Keratinocyte (primary cell): Measurements from ENCODE around the gene CUX1. TPM values are rescaled to one million over a fixed set of nuclear protein-coding genes. Genes with fewer than 3 reads are reported as not detected.

Experiments used
- DNase-seq: peaks from one replicate; pipeline ENCODE4 v3.0.0-alpha.2; 2011; ENCODE audit warnings: low read depth, missing footprints, low spot score
- FAIRE-seq: peaks from 2 replicates; lab custom pipeline; 2011; peaks lifted over from hg19 to GRCh38; lab: Jason Lieb, UNC
- H2AFZ ChIP-seq: 2 replicates; pipeline ENCODE4 v1.6.0; 2012; ENCODE audit warnings: low read length, control low read depth, inconsistent platforms; ENCODE audit not compliant: control insufficient read depth
- H3K27ac ChIP-seq: 2 replicates; pipeline ENCODE4 v1.5.1; 2011; ENCODE audit warnings: low read length; ENCODE audit not compliant: control insufficient read depth, insufficient read depth
- H3K27me3 ChIP-seq: 3 replicates; pipeline ENCODE4 v1.6.0; 2011; ENCODE audit warnings: low read length; ENCODE audit not compliant: control insufficient read depth, insufficient read depth; ENCODE audit errors: extremely low read depth
- H3K36me3 ChIP-seq, 2 experiments: 2 replicates in 1 of 2; 3 replicates in 1 of 2; pipeline ENCODE4 v1.5.1; 2011; ENCODE audit warnings: low read length in 2 of 2, mild to moderate bottlenecking in 1 of 2; ENCODE audit not compliant: control insufficient read depth in 2 of 2, insufficient read depth in 2 of 2; ENCODE audit errors: extremely low read depth in 1 of 2
- H3K4me1 ChIP-seq: 3 replicates; pipeline ENCODE4 v1.5.1; 2011; ENCODE audit warnings: low read length; ENCODE audit not compliant: control insufficient read depth, insufficient read depth; ENCODE audit errors: extremely low read depth
- H3K4me2 ChIP-seq: 3 replicates; pipeline ENCODE4 v1.6.0; 2011; ENCODE audit warnings: low read depth, low read length; ENCODE audit not compliant: control insufficient read depth, insufficient read depth; ENCODE audit errors: extremely low read depth
- H3K4me3 ChIP-seq, 3 experiments: fragments of 200-600 bp in 1 of 3; sonication (generic) in 1 of 3; 2 replicates in 2 of 3; 3 replicates in 1 of 3; pipeline ENCODE4 v1.5.1; 2011 to 2016; ENCODE audit warnings: low read length in 3 of 3, mild to moderate bottlenecking in 3 of 3, control low read depth in 2 of 3, inconsistent platforms in 1 of 3, low read depth in 1 of 3, mixed read lengths in 1 of 3, mixed run types in 1 of 3, moderate library complexity in 1 of 3; ENCODE audit not compliant: control insufficient read depth in 2 of 3, insufficient read depth in 2 of 3; ENCODE audit errors: extremely low read depth in 1 of 3
- H3K79me2 ChIP-seq: 2 replicates; pipeline ENCODE4 v1.6.0; 2012; ENCODE audit warnings: low read length; ENCODE audit not compliant: control insufficient read depth, insufficient read depth
- H3K9ac ChIP-seq: 3 replicates; pipeline ENCODE4 v1.6.0; 2011; ENCODE audit warnings: low read length; ENCODE audit not compliant: control insufficient read depth, insufficient read depth; ENCODE audit errors: extremely low read depth
- H3K9me1 ChIP-seq: 3 replicates; pipeline ENCODE4 v1.6.0; 2011; ENCODE audit warnings: low read length; ENCODE audit not compliant: control insufficient read depth, insufficient read depth; ENCODE audit errors: extremely low read depth
- H3K9me3 ChIP-seq: 2 replicates; pipeline ENCODE4 v1.5.1; 2012; ENCODE audit warnings: low read depth, low read length; ENCODE audit not compliant: control insufficient read depth
- H4K20me1 ChIP-seq: 3 replicates; pipeline ENCODE4 v1.6.0; 2011; ENCODE audit warnings: low read length; ENCODE audit not compliant: control insufficient read depth, insufficient read depth; ENCODE audit errors: extremely low read depth
- CTCF ChIP-seq, 3 experiments: IDR thresholded peaks in 1 of 3; conservative IDR thresholded peaks in 1 of 3; optimal IDR thresholded peaks in 1 of 3; 2 replicates in 2 of 3; 3 replicates in 1 of 3; pipeline versions ENCODE3 to v1.5.1; 2011; ENCODE audit warnings: low read length in 3 of 3, mild to moderate bottlenecking in 3 of 3, moderate library complexity in 2 of 3, control low read depth in 1 of 3, inconsistent platforms in 1 of 3; ENCODE audit not compliant: insufficient read depth in 2 of 3; ENCODE audit errors: extremely low read depth in 1 of 3
- EZH2 ChIP-seq: IDR thresholded peaks from one replicate; pipeline ENCODE4 v1.6.1; 2012; ENCODE audit warnings: inconsistent platforms, mild to moderate bottlenecking, low read length, moderate library complexity
- dilution Hi-C: fragments of 300-500 bp; cut with MboI; formaldehyde crosslinking; loops from one replicate; pipeline ENCODE4 v1.7.0; 2020; ENCODE audit warnings: low sequenced_read_pairs; ENCODE audit not compliant: extremely low pct_ligation_motif_present
- polyA plus RNA-seq, 5 experiments: library from polyadenylated mRNA; depleted of rRNA in 3 of 5; stranded (reverse) in 3 of 5; stranded (forward) in 1 of 5; unstranded in 1 of 5; fragments of >200 nt; gene quantifications; 1 replicate in 1 of 5; 2 replicates in 3 of 5; 3 replicates in 1 of 5; pipeline versions ENCODE4 v1.2.1 to v1.2.3, GENCODE V29; 2011 to 2012; ENCODE audit warnings: missing spikeins in 2 of 5, low read depth in 1 of 5, low replicate concordance in 1 of 5

The CUX1 gene
- polyA plus RNA-seq, 1 donor (not counting 4 experiments of a cell fraction or from before 2014, with no cell fraction given): 18.3 TPM

- no peak for FAIRE-seq
- Histone ChIP-seq H3K9me3 (no peaks in the 10 kb centered on the region), H3K9ac (no peak overlapping the region), H4K20me1 (no peaks in the 10 kb centered on the region), H3K4me2 (no peak overlapping the region), H3K36me3 (no peaks in the 10 kb centered on the region), H2AFZ (no peak overlapping the region), H3K9me1 (peaks cover 2% of the 10 kb centered on the region), H3K79me2 (no peaks in the 10 kb centered on the region), H3K4me3 (no peak overlapping the region), H3K27ac (no peak overlapping the region), H3K4me1 (peaks cover 7% of the 10 kb centered on the region), H3K27me3 (no peaks in the 10 kb centered on the region)
- dilution Hi-C loops: no loop called here
- TF ChIP-seq EZH2 (no peak), CTCF (optimal IDR thresholded peaks at IDR 0.05 in 1 of 3, IDR thresholded peaks at IDR 0.05 in 1 of 3, conservative IDR thresholded peaks at IDR 0.05 in 1 of 3; ENCODE audit: extremely low read depth in 1 of 3, insufficient read depth in 2 of 3, low read length in 3 of 3) (no peak)
- no peak for DNase-seq
Observed at GRCh38 chr7:102045681-102046372, 228.4 kb downstream of the CUX1 start.

- DNase-seq: no peak
- H3K9me3 ChIP-seq: no peaks in the 10 kb centered on the region
- no peaks in the 10 kb centered on the region for H4K20me1 ChIP-seq
- no peaks in the 10 kb centered on the region for H3K79me2 ChIP-seq
- H3K9ac ChIP-seq: no peak overlapping the region
- H3K9me1 ChIP-seq: peaks cover 2% of the 10 kb centered on the region
- FAIRE-seq: no peak
- dilution Hi-C loops: no loop called here
- H3K4me1 ChIP-seq: peaks cover 15% of the 10 kb centered on the region
- H2AFZ ChIP-seq: no peak overlapping the region
- TF ChIP-seq EZH2 (no peak), CTCF (optimal IDR thresholded peaks at IDR 0.05 in 1 of 3, IDR thresholded peaks at IDR 0.05 in 1 of 3, conservative IDR thresholded peaks at IDR 0.05 in 1 of 3; ENCODE audit: extremely low read depth in 1 of 3, insufficient read depth in 2 of 3, low read length in 3 of 3) (no peak)
- no peaks in the 10 kb centered on the region for H3K27me3 ChIP-seq
- no peak overlapping the region for H3K4me2 ChIP-seq
- H3K36me3 ChIP-seq: no peaks in the 10 kb centered on the region
- H3K27ac ChIP-seq: no peak overlapping the region
- no peak overlapping the region for H3K4me3 ChIP-seq
Observed at GRCh38 chr7:102046373-102047117, 229.1 kb downstream of the CUX1 start.
